GM10266 (cell line): ENCODE measurements around the gene ATG16L2.

Source experiments
- DNase-seq: peaks from one replicate; pipeline ENCODE4 v3.0.0; 2012; ENCODE audit errors: extremely low spot score
- TF ChIP-seq, protein P1 (sequence below): IDR thresholded peaks from 2 replicates; pipeline ENCODE4 v1.5.1; 2012; ENCODE audit warnings: mild to moderate bottlenecking, low read depth; ENCODE audit not compliant: control insufficient read depth, insufficient read depth; ENCODE audit errors: missing control alignments

The ATG16L2 gene

DNA sequence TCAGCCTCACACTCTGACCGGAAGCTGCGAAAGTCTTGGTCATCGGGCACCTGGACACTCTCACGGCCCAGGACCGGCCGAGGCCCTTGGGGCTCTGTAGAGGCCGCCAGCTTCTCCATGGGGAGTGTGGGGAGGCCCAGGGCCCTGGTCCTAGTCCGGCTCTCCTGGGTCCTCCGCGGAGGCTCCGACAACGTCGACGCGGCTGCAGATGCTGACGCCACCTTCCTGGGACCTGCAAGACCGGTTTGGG lies 33.2 kb upstream of the ATG16L2 start:
- TF ChIP-seq, protein P1, sequence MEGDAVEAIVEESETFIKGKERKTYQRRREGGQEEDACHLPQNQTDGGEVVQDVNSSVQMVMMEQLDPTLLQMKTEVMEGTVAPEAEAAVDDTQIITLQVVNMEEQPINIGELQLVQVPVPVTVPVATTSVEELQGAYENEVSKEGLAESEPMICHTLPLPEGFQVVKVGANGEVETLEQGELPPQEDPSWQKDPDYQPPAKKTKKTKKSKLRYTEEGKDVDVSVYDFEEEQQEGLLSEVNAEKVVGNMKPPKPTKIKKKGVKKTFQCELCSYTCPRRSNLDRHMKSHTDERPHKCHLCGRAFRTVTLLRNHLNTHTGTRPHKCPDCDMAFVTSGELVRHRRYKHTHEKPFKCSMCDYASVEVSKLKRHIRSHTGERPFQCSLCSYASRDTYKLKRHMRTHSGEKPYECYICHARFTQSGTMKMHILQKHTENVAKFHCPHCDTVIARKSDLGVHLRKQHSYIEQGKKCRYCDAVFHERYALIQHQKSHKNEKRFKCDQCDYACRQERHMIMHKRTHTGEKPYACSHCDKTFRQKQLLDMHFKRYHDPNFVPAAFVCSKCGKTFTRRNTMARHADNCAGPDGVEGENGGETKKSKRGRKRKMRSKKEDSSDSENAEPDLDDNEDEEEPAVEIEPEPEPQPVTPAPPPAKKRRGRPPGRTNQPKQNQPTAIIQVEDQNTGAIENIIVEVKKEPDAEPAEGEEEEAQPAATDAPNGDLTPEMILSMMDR, result no peak
- no peak for DNase-seq

DNA sequence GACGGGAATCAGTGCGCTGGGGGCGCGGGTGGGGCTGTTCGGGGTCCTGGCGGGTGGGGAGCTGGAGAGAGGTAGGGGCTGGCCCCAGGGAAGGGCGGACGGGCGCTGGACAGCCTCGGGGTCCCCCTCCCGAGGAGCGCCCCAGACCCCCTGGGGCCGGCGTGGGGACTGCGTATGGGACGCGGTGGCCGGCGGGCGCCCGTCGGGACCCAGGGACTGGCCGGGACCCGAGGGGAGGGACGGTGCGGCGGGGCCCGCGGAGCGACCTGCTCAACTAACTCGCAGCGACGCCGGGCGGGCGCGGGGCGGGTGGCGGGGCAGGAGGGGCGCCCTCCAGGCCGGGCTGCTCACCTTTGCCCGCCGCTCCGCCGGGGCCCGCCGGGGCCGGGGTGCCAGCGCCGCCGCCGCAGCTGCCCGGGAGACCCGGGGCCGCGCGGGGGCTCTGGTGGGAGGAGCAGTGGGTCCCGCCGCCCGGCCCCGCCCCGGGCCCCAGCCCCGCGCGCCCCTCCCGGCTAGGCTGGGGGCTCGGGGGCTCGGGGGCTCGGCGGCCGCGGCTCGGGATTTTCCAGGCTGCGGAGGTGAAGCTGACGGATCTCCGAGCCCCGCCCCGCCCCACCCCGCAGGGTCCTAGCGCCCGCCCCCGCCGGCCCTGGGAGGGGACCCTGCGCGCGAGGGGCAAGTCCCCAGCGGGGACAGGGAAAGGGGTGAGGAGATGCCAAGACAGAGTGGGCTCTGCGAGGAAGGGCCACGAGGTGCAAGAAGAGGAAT lies 32.7 kb upstream of the ATG16L2 start:
- DNase-seq, result peak; percentile 83
- TF ChIP-seq, protein P1, result no peak

DNA sequence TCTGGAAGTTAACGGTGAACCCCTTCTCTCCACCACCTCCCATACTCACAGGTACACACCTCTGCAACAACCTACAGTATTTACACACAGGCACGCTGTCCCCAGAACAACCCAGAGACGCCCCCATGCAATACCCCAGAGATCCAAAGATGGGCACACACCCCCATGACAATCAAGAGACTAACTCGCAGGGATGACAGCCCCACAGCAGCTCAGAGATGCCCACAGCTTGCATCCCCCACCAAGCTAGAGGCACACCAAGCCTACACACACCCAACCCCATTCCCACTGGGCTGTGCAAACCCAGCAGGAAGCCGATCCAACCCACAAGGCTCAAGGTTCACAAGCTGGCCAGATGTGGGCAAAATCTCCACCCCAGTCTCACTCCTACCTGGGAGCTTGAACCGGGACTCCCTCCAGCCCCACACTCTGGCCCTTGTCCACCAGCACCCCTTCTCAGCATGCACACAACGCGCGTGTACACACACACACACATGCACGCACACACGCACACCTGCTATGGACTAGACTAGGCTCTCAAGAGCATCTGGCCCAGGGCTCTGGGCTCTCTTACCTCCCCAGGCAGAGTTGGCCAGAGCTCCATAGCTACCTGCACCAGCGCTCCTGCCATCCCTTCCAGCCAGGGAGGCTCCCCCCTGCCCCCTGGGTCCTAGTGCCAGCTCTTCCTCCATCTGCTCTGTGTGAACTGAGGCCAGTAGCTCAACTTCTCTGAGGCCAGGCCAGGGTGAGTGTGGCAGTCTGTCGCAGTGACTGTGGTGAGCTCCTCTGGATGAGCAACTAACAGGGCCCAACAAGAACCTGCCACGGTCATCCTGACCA lies 31.9 kb upstream of the ATG16L2 start:
- TF ChIP-seq, protein P1, result no peak
- DNase-seq, result peak; percentile 30

DNA sequence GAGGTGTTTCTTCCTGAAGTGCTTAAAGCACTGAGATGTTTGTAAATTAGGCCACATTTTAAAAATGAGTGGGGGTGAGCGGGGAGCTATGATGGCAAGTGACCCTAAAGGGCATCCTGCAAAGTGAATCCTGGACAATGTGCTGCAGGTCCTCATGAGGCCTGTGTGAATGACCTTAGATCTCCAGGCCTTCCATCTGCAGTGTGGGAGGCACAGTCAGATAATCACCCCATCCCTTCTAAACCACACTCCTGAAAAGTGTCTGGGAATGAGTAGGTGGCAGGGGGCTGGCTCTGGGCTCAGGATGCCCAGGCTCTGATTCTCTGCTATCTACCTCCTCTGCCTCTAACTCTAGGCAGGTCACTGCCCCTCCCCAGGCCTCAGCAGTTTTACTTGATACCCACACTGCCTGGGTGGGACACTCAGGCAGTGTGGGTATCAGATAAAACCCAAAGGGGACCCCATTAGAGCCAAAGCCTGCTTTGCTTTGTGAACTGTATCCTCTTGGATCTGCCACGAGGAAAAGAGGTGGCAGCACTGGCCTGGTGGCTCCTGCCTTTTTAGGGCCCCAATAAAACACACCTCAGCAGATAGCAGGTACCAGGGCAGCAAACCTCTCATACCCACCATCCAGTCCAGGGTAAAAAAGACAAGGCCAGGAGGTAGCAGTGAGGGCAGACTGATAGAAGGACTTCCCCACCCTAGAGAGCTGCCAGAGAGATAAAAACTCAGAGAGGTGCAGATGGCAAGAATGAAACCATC lies 30.9 kb upstream of the ATG16L2 start:
- no peak for DNase-seq
- TF ChIP-seq, protein P1, result no peak

DNA sequence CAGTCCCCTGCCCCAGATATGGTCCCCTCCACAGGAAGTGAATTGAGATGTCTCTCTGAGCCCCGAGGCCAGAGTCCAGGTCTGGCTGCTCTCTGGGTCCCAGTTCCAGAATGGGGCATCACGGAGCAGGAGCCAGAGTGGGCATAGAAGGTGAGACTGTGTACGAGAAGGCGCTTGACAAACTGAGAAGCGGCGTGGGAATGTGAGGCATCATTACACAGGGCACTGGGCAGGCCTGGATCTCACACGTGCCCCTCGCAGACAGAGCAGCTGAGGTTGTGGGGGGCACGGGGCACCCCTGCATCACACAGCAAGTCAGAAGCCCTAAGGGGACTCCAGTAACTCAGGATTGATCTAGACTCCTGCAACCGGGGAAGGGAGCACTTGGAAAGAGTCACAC lies 29.5 kb upstream of the ATG16L2 start:
- DNase-seq, result no peak
- TF ChIP-seq, protein P1, result no peak

DNA sequence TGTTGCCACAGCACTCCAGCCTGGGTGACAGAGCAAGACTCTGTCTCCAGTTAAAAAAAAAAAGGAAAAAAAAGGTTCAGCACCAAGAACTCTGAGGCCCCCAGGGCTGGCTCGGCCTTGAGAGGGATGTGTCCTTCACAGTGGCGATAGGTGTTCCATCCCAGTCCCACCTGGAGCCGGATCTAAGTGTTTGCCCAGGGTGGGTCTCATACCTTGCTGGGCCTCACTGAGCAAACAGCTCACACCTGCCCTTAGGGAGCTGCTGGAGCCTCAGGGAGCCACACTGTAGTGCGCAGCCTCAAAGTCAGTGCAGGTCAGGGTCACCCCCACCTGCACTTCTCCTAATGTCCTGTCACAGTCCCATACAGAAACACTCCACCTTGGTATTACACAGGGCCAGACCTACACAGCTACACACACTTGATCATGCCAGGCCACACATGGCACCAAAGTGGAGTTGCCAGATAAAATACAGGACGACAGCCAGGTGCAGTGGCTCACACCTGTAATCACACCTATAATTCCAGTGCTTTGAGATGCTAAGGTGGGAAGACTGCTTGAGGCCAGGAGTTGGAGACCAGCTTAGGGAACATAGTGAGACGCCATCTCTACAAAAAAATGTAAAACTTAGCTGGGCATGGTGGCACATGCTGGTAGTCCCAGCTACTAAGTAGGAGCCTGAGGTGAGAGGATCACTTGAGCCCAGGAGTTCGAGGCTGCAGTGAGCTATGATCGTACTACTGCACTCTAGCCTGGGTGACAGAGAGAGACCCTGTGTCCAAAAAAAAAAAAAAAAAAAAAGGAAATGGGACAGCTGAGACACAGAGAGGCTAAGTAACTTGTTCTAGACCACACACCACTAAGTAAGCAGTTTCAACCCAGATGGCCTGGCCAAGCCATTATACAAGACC lies 27.7 kb upstream of the ATG16L2 start:
- TF ChIP-seq, protein P1, result no peak
- no peak for DNase-seq
